ENCODE measurements around the gene SLC9A9.

The SLC9A9 gene

GRCh38 chr3:143634991-143635390 is 213.3 kb downstream of the SLC9A9 start:
- DNase-seq = no peak

GRCh38 chr3:143634427-143634826 is 213.8 kb downstream of the SLC9A9 start:
- DNase-seq = no peak

- no peak for DNase-seq
Measured at GRCh38 chr3:143633816-143634215, 214.5 kb downstream of the SLC9A9 start.

- DNase-seq = no peak
Measured at GRCh38 chr3:143629726-143630125, 218.5 kb downstream of the SLC9A9 start.

- no peak for DNase-seq
Measured at GRCh38 chr3:143628971-143629370, 219.3 kb downstream of the SLC9A9 start.

- DNase-seq = no peak
Measured at GRCh38 chr3:143627336-143627735, 220.9 kb downstream of the SLC9A9 start.

- DNase-seq = no peak
Measured at GRCh38 chr3:143619231-143619630, 229.0 kb downstream of the SLC9A9 start.

GRCh38 chr3:143617050-143617449 is 231.2 kb downstream of the SLC9A9 start:
- DNase-seq = no peak

GRCh38 chr3:143613226-143613625 is 235.0 kb downstream of the SLC9A9 start:
- DNase-seq = no peak

- no peak for DNase-seq
Measured at GRCh38 chr3:143612541-143612940, 235.7 kb downstream of the SLC9A9 start.

- no peak for DNase-seq
Measured at GRCh38 chr3:143608966-143609365, 239.3 kb downstream of the SLC9A9 start.

GRCh38 chr3:143605233-143605950 is 242.9 kb downstream of the SLC9A9 start:
- DNase-seq = no peak

- no peak for DNase-seq
Measured at GRCh38 chr3:143604402-143605185, 243.7 kb downstream of the SLC9A9 start.

- DNase-seq = no peak
Measured at GRCh38 chr3:143603774-143604173, 244.5 kb downstream of the SLC9A9 start.

GRCh38 chr3:143601723-143602484 is 246.4 kb downstream of the SLC9A9 start:
- no peak for DNase-seq

- no peak for DNase-seq
Measured at GRCh38 chr3:143600756-143601718, 247.2 kb downstream of the SLC9A9 start.

- no peak for DNase-seq
Measured at GRCh38 chr3:143597774-143598652, 250.3 kb downstream of the SLC9A9 start.

GRCh38 chr3:143596957-143597642 is 251.2 kb downstream of the SLC9A9 start:
- no peak for DNase-seq

GRCh38 chr3:143595456-143596077 is 252.7 kb downstream of the SLC9A9 start:
- no peak for DNase-seq

GRCh38 chr3:143594206-143594605 is 254.1 kb downstream of the SLC9A9 start:
- DNase-seq = no peak

Measured in 8988T (cell line).